Endothelial cell of umbilical vein (primary cell): ENCODE measurements around the gene NHSL2. TPM values are rescaled to one million over a fixed set of nuclear protein-coding genes. Genes with fewer than 3 reads are reported as not detected.
A peak's percentile ranks its signal among the peaks of the same experiment; 100 is the strongest.

Experiments used
- BruUV-seq: library from RNA; stranded (reverse); fragments of 400-500 nt; replicated peaks from 2 replicates; lab custom pipeline; 2021; lab: Mats Ljungman, UMichigan
- CTCF ChIA-PET: fragments of 300-600, 350-600 bp; sonication (Branson Sonifier 250); formaldehyde crosslinking; loops from one replicate; lab custom pipeline; 2021; ENCODE audit warnings: antibody characterized with exemption, inconsistent platforms; lab: Charles Lee
- POLR2A ChIA-PET: fragments of 300-600, 350-600 bp; sonication (Branson Sonifier 250); formaldehyde crosslinking; loops from one replicate; lab custom pipeline; 2021; ENCODE audit warnings: antibody characterized with exemption, inconsistent platforms; lab: Charles Lee
- DNase-seq: peaks from one replicate; pipeline ENCODE4 v3.0.0-alpha.2; 2011; ENCODE audit warnings: low read depth, low spot score
- FAIRE-seq: peaks from 2 replicates; lab custom pipeline; 2011; peaks lifted over from hg19 to GRCh38; lab: Jason Lieb, UNC
- H2AFZ ChIP-seq: 2 replicates; pipeline ENCODE4 v1.6.0; 2012; ENCODE audit warnings: low read depth, low read length, control low read depth, inconsistent platforms
- H3K27ac ChIP-seq: 2 replicates; pipeline ENCODE4 v1.5.1; 2011; ENCODE audit warnings: low read depth, mild to moderate bottlenecking, control low read depth, low read length, moderate library complexity; ENCODE audit not compliant: insufficient read depth
- H3K27me3 ChIP-seq, 2 experiments: 2 replicates each; pipeline versions ENCODE4 v1.6.0 to v1.6.1; 2011; ENCODE audit warnings: low read length in 2 of 2, mixed read lengths in 1 of 2; ENCODE audit not compliant: control insufficient read depth in 2 of 2, insufficient read depth in 2 of 2
- H3K36me3 ChIP-seq, 2 experiments: 2 replicates in 1 of 2; 3 replicates in 1 of 2; pipeline ENCODE4 v1.5.1; 2011; ENCODE audit warnings: low read length in 2 of 2, mild to moderate bottlenecking in 1 of 2, moderate library complexity in 1 of 2; ENCODE audit not compliant: control insufficient read depth in 2 of 2, insufficient read depth in 2 of 2; ENCODE audit errors: extremely low read depth in 1 of 2
- H3K4me1 ChIP-seq: 3 replicates; pipeline ENCODE4 v1.5.1; 2011; ENCODE audit warnings: mild to moderate bottlenecking, low read length; ENCODE audit not compliant: control insufficient read depth, insufficient read depth; ENCODE audit errors: extremely low read depth
- H3K4me2 ChIP-seq: 2 replicates; pipeline ENCODE4 v1.6.1; 2011; ENCODE audit warnings: low read length, control low read depth, mixed read lengths; ENCODE audit not compliant: insufficient read depth
- H3K4me3 ChIP-seq, 3 experiments: fragments of 200-600 bp in 1 of 3; sonication (generic), shearing (Covaris generic) in 1 of 3; replicated peaks in 1 of 3; 2 replicates each; pipeline ENCODE4 v1.5.1; 2011 to 2016; ENCODE audit warnings: control low read depth in 3 of 3, low read length in 3 of 3, mild to moderate bottlenecking in 2 of 3, inconsistent platforms in 1 of 3, low read depth in 1 of 3, moderate library complexity in 1 of 3; ENCODE audit not compliant: insufficient read depth in 1 of 3
- H3K79me2 ChIP-seq: 2 replicates; pipeline ENCODE4 v1.6.0; 2012; ENCODE audit warnings: low read length, inconsistent platforms; ENCODE audit not compliant: control insufficient read depth, insufficient read depth
- H3K9ac ChIP-seq: replicated peaks from 2 replicates; pipeline ENCODE3; 2011; ENCODE audit warnings: low read length, control low read depth; ENCODE audit not compliant: insufficient read depth; ENCODE audit errors: extremely low read depth
- H3K9me1 ChIP-seq: replicated peaks from 3 replicates; pipeline ENCODE4 v1.6.0; 2011; ENCODE audit warnings: mild to moderate bottlenecking, low read length; ENCODE audit not compliant: control insufficient read depth, insufficient read depth; ENCODE audit errors: extremely low read depth
- H3K9me3 ChIP-seq: replicated peaks from 2 replicates; pipeline ENCODE4 v1.5.1; 2012; ENCODE audit warnings: low read length, inconsistent platforms; ENCODE audit not compliant: control insufficient read depth, insufficient read depth
- H4K20me1 ChIP-seq: replicated peaks from 2 replicates; pipeline ENCODE3; 2011; ENCODE audit warnings: mild to moderate bottlenecking, low read length; ENCODE audit not compliant: control insufficient read depth, insufficient read depth; ENCODE audit errors: extremely low read depth
- CTCF ChIP-seq, 2 donors: IDR thresholded peaks; 1 replicate in 1 of 2; 2 replicates in 1 of 2; pipeline ENCODE4 v1.5.1; 2011; ENCODE audit warnings: low read length in 2 of 2, mild to moderate bottlenecking in 2 of 2, moderate library complexity in 2 of 2, control low read depth in 1 of 2, inconsistent platforms in 1 of 2, low read depth in 1 of 2; ENCODE audit not compliant: insufficient read depth in 1 of 2; ENCODE audit errors: extremely low read depth in 1 of 2
- FOS ChIP-seq: IDR thresholded peaks from 2 replicates; pipeline ENCODE4 v1.6.1; 2011; ENCODE audit warnings: mild to moderate bottlenecking, low read length, moderate library complexity, borderline replicate concordance; ENCODE audit not compliant: insufficient read depth
- GATA2 ChIP-seq: IDR thresholded peaks from 2 replicates; pipeline ENCODE4 v1.7.0; 2011; ENCODE audit warnings: low read depth, mild to moderate bottlenecking, moderate library complexity, mixed read lengths, low read length; ENCODE audit not compliant: insufficient read length, insufficient read depth
- JUN ChIP-seq: IDR thresholded peaks from 2 replicates; pipeline ENCODE4 v1.6.1; 2011; ENCODE audit warnings: borderline replicate concordance, low read depth; ENCODE audit not compliant: insufficient read length, insufficient read depth
- MYC ChIP-seq: IDR thresholded peaks from one replicate; pipeline ENCODE4 v1.6.1; 2011; ENCODE audit warnings: mild to moderate bottlenecking, low read depth, low read length
- POLR2A ChIP-seq: IDR thresholded peaks from 2 replicates; pipeline ENCODE4 v1.6.1; 2012; ENCODE audit warnings: low read depth, mild to moderate bottlenecking, control low read depth, low read length
- POLR2AphosphoS5 ChIP-seq: IDR thresholded peaks from 2 replicates; pipeline ENCODE4 v1.6.1; 2012; ENCODE audit warnings: low read depth, mild to moderate bottlenecking, control low read depth, low read length, moderate library complexity; ENCODE audit not compliant: insufficient read depth
- dilution Hi-C: fragments of 300-500 bp; cut with MboI; formaldehyde crosslinking; loops from one replicate; pipeline ENCODE4 v1.15.0; 2019; ENCODE audit warnings: low sequenced_read_pairs; ENCODE audit not compliant: extremely low pct_ligation_motif_present
- intact Hi-C: fragments of 100-400 bp; cut with micrococcal nuclease; formaldehyde crosslinking; loops from one replicate; pipeline ENCODE4 v1.10.0; 2022
- polyA plus RNA-seq, 4 experiments: library from polyadenylated mRNA; depleted of rRNA in 3 of 4; stranded (reverse) in 3 of 4; unstranded in 1 of 4; fragments of >200 nt; gene quantifications; 2 replicates each; pipeline versions ENCODE4 v1.2.1 to v1.2.3, GENCODE V29; 2011 to 2012; ENCODE audit warnings: missing spikeins in 1 of 4
- total RNA-seq: library from RNA; stranded (reverse); gene quantifications from 2 replicates; pipeline ENCODE4 v1.2.3, GENCODE V29; 2021
- TF ChIP-seq, protein P1 (sequence below): IDR thresholded peaks from 2 replicates; pipeline ENCODE4 v1.6.1; 2011; ENCODE audit not compliant: insufficient read depth, insufficient read length

NHSL2 gene
- total and polyA plus RNA-seq, 2 donors (not counting 3 experiments of a cell fraction or from before 2014, with no cell fraction given) = 23.5 to 49.9 TPM

DNA sequence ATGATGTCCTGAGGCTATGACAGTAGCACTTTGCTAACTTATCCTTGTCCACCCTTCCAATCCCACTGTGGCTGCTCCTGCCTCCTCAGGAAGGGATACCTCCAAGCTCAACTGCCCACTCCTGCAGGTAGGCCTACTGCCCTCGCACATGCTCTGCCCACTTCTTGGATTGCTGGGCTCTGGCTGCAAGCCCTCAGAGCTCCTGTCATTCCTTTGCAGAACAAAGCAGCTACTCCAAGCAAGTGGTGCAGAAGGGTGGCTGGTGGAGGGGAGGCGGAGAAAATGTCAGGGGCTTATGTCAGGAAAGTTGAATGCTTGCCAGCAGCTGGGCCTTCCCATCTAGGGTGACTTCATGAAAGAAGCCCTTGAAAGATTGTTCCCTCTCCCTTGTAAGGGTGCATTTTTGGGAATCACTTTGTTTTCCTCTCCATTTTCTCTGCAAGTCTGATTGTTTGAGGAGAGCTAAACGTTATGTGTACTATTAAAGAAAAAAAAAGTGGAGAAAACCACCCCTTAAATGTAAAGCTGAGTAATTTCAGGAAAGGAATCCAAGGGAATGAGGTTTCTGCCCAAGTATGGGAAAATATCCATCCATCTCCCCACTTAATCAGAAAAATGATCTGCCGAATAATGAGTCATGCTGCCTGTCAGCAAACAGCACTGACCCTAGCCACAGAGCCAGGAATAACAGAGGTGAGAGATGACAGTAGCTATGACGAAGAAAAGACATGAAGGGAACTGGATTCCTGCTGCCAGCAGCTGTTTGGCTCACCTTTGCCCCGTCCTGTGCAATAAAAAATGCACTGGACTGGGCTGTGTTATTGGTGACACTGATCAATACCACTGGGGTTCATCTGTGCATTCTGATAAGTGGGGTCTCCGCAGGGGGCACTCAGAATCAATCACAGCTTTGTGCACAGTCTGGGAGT is 119.1 kb downstream of the NHSL2 start:
- Histone ChIP-seq H2AFZ (no peak overlapping the region), H3K4me2 (no peak overlapping the region), H3K79me2 (no peaks in the 10 kb centered on the region), H3K36me3 (no peaks in the 10 kb centered on the region), H3K9me1 (no peaks in the 10 kb centered on the region), H3K4me3 (no peak overlapping the region), H3K27ac (peak overlapping the region; percentile 52), H3K9me3 (no peaks in the 10 kb centered on the region), H3K9ac (no peak overlapping the region), H3K27me3 (no peaks in the 10 kb centered on the region), H4K20me1 (no peaks in the 10 kb centered on the region), H3K4me1 (peaks cover 23% of the 10 kb centered on the region)
- dilution Hi-C loops = no loop called here
- intact Hi-C loops = loop anchor here (1.0 kb wide), 2 partner anchors 17 to 50 kb away; no protein-coding TSS in a partner anchor
- DNase-seq (peak; percentile 89), FAIRE-seq (peak; percentile 98)
- BruUV-seq = TSS peak; percentile 57
- POLR2A ChIA-PET = interaction anchor here (0.7 to 1.3 kb wide), 5 partner anchors 16 to 97 kb away, joined by 3 to 6 read pairs (median 5); no protein-coding TSS in a partner anchor
- TF ChIP-seq GATA2 = peak; percentile 96
- TF ChIP-seq JUN = peak; percentile 85
- peak; percentile 90 for TF ChIP-seq FOS
- no peak for TF ChIP-seq POLR2A
- TF ChIP-seq MYC = no peak
- no peak for TF ChIP-seq CTCF (IDR thresholded peaks at IDR 0.05; ENCODE audit: extremely low read depth in 1 of 2, insufficient read depth in 1 of 2, low read depth in 1 of 2, low read length in 2 of 2)
- TF ChIP-seq, protein P1, sequence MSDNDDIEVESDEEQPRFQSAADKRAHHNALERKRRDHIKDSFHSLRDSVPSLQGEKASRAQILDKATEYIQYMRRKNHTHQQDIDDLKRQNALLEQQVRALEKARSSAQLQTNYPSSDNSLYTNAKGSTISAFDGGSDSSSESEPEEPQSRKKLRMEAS = no peak
- TF ChIP-seq POLR2AphosphoS5 = peak; percentile 42
- CTCF ChIA-PET = interaction anchor here (0.8 to 1.9 kb wide), 8 partner anchors 9 to 97 kb away, joined by 3 to 12 read pairs (median 4); no protein-coding TSS in a partner anchor
